Nephron (organoid): ENCODE data around the gene HIVEP2.
"Not testable (repeated sequence)": the region's sequence is repeated elsewhere in the genome, so short reads cannot be mapped to it uniquely, and the experiment has no call there.

Experiments used
- H3K27ac Mint-ChIP-seq, 3 experiments: 2 replicates each; pipeline ENCODE4 v1.8.0; 2020; ENCODE audit warnings: mixed read lengths in 3 of 3, mild to moderate bottlenecking in 2 of 3, moderate library complexity in 1 of 3
- H3K27me3 Mint-ChIP-seq: 2 replicates; pipeline ENCODE4 v1.8.0; 2021; ENCODE audit warnings: low read depth, mild to moderate bottlenecking, moderate library complexity, mixed read lengths
- H3K36me3 Mint-ChIP-seq: 2 replicates; pipeline ENCODE4 v1.8.0; 2020; ENCODE audit warnings: low read depth, mixed read lengths
- H3K4me1 Mint-ChIP-seq: 2 replicates; pipeline ENCODE4 v1.8.0; 2020; ENCODE audit warnings: mixed read lengths
- H3K4me3 Mint-ChIP-seq, 3 experiments: 2 replicates each; pipeline ENCODE4 v1.8.0; 2020; ENCODE audit warnings: mild to moderate bottlenecking in 3 of 3, mixed read lengths in 3 of 3, moderate library complexity in 2 of 3
- H3K9me3 Mint-ChIP-seq: 2 replicates; pipeline ENCODE4 v1.8.0; 2020; ENCODE audit warnings: mixed read lengths
- CTCF ChIP-seq, 3 experiments: fragments of 200-600 bp; sonication (generic); IDR thresholded peaks; one replicate each; pipeline ENCODE4 v1.5.0; 2021; ENCODE audit warnings: antibody characterized with exemption in 3 of 3; ENCODE audit not compliant: unreplicated experiment in 3 of 3

HIVEP2 gene

DNA sequence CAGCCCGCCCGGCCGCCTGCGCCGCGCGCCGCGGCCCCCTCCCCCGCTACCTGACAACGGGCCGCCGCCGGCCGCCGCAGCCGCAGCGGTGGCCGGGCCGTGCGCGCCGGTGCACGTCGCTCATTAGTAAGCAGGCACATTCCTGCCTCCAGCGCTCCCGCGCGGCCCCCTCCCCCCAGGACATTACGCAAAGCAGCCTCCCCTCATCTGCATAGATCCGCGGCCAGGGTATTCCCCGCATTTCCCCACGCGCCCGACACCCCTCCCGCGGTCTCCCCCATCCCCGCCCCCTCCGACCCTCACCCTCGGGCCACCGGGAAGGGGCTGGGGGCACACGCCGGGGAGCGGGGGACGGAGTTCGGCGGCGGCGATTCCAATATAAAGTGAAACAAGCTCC is at the start of gene HIVEP2:
HIVEP2 (minus strand) TSS at position 128 of the 397 bp plus-strand sequence. CDS start 170,438 bp downstream, outside the sequence.
- H3K27ac Mint-ChIP-seq: peak within 1 kb of the TSS; percentile 97 to 98 (median 97)
- TF ChIP-seq CTCF (IDR thresholded peaks at IDR 0.05; ENCODE audit: unreplicated experiment in 3 of 3): no peak
- H3K4me1 Mint-ChIP-seq: peaks cover 35% of the 10 kb centered on the region
- no peaks in the 10 kb centered on the region for H3K36me3 Mint-ChIP-seq
- H3K27me3 Mint-ChIP-seq: peaks cover 6% of the 10 kb centered on the region
- no peaks in the 10 kb centered on the region for H3K9me3 Mint-ChIP-seq
- H3K4me3 Mint-ChIP-seq: peak within 1 kb of the TSS; percentile 98 to 100 (median 99)

GRCh38 chr6:142993977-142994376 is 49.0 kb upstream of the HIVEP2 start:
- Mint-ChIP-seq H3K9me3 (peaks cover 20% of the 10 kb centered on the region), H3K27ac (no peak overlapping the region), H3K4me1 (no peaks in the 10 kb centered on the region), H3K4me3 (no peak overlapping the region), H3K36me3 (no peaks in the 10 kb centered on the region), H3K27me3 (no peaks in the 10 kb centered on the region)
- TF ChIP-seq CTCF (IDR thresholded peaks at IDR 0.05; ENCODE audit: unreplicated experiment in 3 of 3): no peak

GRCh38 chr6:142987490-142987889 is 42.5 kb upstream of the HIVEP2 start:
- no peaks in the 10 kb centered on the region for H3K36me3 Mint-ChIP-seq
- TF ChIP-seq CTCF (IDR thresholded peaks at IDR 0.05; ENCODE audit: unreplicated experiment in 3 of 3): no peak
- H3K27ac Mint-ChIP-seq: no peak overlapping the region
- H3K9me3 Mint-ChIP-seq: peaks cover 3% of the 10 kb centered on the region
- H3K4me3 Mint-ChIP-seq: no peak overlapping the region
- no peaks in the 10 kb centered on the region for H3K27me3 Mint-ChIP-seq
- H3K4me1 Mint-ChIP-seq: no peaks in the 10 kb centered on the region

DNA sequence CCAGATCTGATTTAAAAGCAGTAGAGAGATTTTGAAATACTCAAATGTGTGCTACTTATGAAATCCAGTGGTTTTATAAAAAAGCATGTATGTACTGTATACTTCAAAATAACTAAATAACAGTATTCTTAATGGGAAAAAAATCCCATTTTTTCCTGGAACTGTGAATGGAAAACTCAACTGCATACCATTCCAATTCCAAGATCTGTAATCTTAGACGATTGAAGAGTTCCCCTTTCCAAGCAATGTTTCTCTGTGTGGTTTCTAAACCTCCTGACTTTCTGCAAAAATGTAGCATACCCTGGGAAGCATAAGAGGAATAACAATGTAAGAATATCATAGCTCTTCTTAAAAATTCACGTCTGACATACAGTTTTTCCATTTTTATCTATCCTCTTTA is 40.3 kb upstream of the HIVEP2 start:
- no peaks in the 10 kb centered on the region for H3K4me1 Mint-ChIP-seq
- no peak overlapping the region for H3K4me3 Mint-ChIP-seq
- no peaks in the 10 kb centered on the region for H3K36me3 Mint-ChIP-seq
- no peaks in the 10 kb centered on the region for H3K27me3 Mint-ChIP-seq
- H3K27ac Mint-ChIP-seq: no peak overlapping the region
- peaks cover 11% of the 10 kb centered on the region for H3K9me3 Mint-ChIP-seq
- TF ChIP-seq CTCF (IDR thresholded peaks at IDR 0.05; ENCODE audit: unreplicated experiment in 3 of 3): no peak

DNA sequence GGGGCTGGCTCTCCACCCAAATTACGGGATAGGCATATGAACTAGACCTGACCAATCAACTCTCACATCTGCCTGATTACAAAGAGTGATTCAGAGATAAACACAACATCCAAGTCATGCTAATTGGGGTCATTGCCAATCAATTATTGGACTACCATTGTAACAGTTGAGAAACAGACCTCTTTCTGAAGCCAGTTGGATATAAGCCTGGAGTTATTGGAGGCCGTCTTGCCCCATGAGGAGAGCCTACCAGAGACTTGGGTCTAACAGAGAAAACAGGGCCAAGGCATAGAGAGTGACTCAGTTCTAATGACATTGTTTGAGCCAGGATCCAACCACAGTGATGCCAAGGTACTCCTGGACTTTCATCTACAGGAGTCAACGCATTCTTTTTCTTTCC is 39.4 kb upstream of the HIVEP2 start:
- H3K4me3 Mint-ChIP-seq: no peak overlapping the region
- H3K9me3 Mint-ChIP-seq: peaks cover 15% of the 10 kb centered on the region
- no peaks in the 10 kb centered on the region for H3K36me3 Mint-ChIP-seq
- no peaks in the 10 kb centered on the region for H3K27me3 Mint-ChIP-seq
- no peaks in the 10 kb centered on the region for H3K4me1 Mint-ChIP-seq
- H3K27ac Mint-ChIP-seq: no peak overlapping the region
- no peak for TF ChIP-seq CTCF (IDR thresholded peaks at IDR 0.05; ENCODE audit: unreplicated experiment in 3 of 3)

DNA sequence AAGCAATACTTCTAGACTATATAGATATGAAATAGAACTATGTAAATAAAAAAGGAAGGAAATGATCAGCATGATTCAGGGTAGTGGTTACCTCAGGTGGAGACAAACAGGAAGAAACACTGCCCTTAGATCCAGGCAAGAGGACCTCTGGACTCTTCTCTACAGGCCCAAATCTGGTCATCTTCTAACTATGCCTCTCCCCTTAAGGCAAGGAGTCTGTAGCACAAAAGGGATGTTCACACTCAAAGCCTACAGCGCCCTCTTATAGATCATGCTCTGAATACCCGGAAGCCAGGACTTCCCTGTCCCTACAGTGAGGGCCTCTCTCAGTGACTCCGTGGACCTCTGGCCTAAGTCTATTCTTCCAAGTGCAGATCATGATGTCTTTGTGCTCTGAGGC is 30.4 kb upstream of the HIVEP2 start:
- H3K36me3 Mint-ChIP-seq: no peaks in the 10 kb centered on the region
- peaks cover 21% of the 10 kb centered on the region for H3K9me3 Mint-ChIP-seq
- peaks cover 5% of the 10 kb centered on the region for H3K27me3 Mint-ChIP-seq
- TF ChIP-seq CTCF (IDR thresholded peaks at IDR 0.05; ENCODE audit: unreplicated experiment in 3 of 3): no peak
- no peaks in the 10 kb centered on the region for H3K4me1 Mint-ChIP-seq
- no peak overlapping the region for H3K27ac Mint-ChIP-seq
- no peak overlapping the region for H3K4me3 Mint-ChIP-seq

GRCh38 chr6:142970941-142971340 is 26.0 kb upstream of the HIVEP2 start:
- not testable (repeated sequence) for H3K4me1 Mint-ChIP-seq, H3K27me3 Mint-ChIP-seq, H3K27ac Mint-ChIP-seq

More at GRCh38 chr6:142970941-142971340, 26.0 kb upstream of the HIVEP2 start:
- H3K4me3 Mint-ChIP-seq, H3K36me3 Mint-ChIP-seq, H3K9me3 Mint-ChIP-seq: not testable (repeated sequence)
